Mammary epithelial cell (primary cell): ENCODE data around the gene MAP3K6.

Experiments used
- CTCF ChIP-seq, 2 donors: IDR thresholded peaks in 1 of 2; conservative IDR thresholded peaks in 1 of 2; 2 replicates each; pipeline ENCODE4 v1.5.1; 2011 to 2012; ENCODE audit warnings: inconsistent platforms in 2 of 2, low read length in 2 of 2, mild to moderate bottlenecking in 2 of 2, control low read depth in 1 of 2, low read depth in 1 of 2; ENCODE audit not compliant: insufficient read depth in 1 of 2; ENCODE audit errors: extremely low read depth in 1 of 2
- EZH2 ChIP-seq: IDR thresholded peaks from 2 replicates; pipeline ENCODE4 v1.6.1; 2012; ENCODE audit warnings: low read length, inconsistent platforms, borderline replicate concordance

DNA sequence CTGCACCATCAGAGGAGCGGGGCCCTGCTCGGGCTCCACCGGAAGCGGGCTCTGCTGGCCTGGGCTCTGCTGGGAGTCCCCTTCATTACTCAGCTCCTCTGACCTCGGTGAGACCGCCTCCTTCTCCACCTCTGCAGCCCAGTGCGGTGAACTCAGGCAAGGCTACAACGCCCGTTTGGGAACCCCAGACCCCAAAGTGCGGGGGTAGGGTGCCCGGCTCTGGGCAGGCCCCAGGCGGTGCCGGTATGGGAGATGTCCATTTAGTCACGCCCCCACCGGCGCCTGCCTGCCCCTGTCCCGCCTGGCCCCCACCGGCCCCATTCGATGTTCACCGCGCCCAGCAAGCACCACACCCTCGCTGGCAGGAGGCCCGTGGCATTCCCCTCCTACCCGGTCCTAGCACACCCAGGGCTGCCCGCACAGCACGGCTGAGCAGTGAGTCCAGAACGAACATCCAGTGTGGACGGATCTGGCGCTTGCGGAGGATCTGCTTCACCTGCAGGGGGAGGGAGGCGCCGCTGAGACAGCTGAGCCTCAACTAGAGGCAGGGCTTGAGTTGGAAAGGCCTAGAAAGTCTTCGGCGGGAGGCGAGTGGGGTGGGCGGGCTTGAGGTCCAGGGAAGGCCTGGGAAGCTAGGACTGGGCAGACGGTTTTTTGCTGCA, 10.0 kb downstream of the MAP3K6 start:
- TF ChIP-seq CTCF (conservative IDR thresholded peaks at IDR 0.05 in 1 of 2, IDR thresholded peaks at IDR 0.05 in 1 of 2; ENCODE audit: extremely low read depth in 1 of 2, insufficient read depth in 1 of 2, low read depth in 1 of 2, low read length in 2 of 2) (no peak), EZH2 (no peak)
